ENCODE data around the gene TNF. TPM values are rescaled to one million over a fixed set of nuclear protein-coding genes. Genes with fewer than 3 reads are reported as not detected.

TNF gene
- total RNA-seq, 1 donor from 2014 or later: 0.47 TPM

DNA sequence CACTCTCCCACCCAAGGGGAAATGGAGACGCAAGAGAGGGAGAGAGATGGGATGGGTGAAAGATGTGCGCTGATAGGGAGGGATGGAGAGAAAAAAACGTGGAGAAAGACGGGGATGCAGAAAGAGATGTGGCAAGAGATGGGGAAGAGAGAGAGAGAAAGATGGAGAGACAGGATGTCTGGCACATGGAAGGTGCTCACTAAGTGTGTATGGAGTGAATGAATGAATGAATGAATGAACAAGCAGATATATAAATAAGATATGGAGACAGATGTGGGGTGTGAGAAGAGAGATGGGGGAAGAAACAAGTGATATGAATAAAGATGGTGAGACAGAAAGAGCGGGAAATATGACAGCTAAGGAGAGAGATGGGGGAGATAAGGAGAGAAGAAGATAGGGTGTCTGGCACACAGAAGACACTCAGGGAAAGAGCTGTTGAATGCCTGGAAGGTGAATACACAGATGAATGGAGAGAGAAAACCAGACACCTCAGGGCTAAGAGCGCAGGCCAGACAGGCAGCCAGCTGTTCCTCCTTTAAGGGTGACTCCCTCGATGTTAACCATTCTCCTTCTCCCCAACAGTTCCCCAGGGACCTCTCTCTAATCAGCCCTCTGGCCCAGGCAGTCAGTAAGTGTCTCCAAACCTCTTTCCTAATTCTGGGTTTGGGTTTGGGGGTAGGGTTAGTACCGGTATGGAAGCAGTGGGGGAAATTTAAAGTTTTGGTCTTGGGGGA is 754 bp downstream of the TNF start:
- Histone ChIP-seq H3K27me3 (ENCODE audit: low read depth) (no peaks in the 10 kb centered on the region), H3K27ac (replicated peaks) (peak overlapping the region; percentile 62), H3K36me3 (no peaks in the 10 kb centered on the region), H3K4me3 (peak overlapping the region; percentile 60), H3K4me1 (peaks cover 19% of the 10 kb centered on the region), H3K9me3 (replicated peaks) (no peaks in the 10 kb centered on the region)
- DNase-seq: no peak
- no peak for TF ChIP-seq CTCF (IDR thresholded peaks at IDR 0.05; ENCODE audit: borderline replicate concordance)
- intact Hi-C loops (cut with micrococcal nuclease): no loop called here

DNA sequence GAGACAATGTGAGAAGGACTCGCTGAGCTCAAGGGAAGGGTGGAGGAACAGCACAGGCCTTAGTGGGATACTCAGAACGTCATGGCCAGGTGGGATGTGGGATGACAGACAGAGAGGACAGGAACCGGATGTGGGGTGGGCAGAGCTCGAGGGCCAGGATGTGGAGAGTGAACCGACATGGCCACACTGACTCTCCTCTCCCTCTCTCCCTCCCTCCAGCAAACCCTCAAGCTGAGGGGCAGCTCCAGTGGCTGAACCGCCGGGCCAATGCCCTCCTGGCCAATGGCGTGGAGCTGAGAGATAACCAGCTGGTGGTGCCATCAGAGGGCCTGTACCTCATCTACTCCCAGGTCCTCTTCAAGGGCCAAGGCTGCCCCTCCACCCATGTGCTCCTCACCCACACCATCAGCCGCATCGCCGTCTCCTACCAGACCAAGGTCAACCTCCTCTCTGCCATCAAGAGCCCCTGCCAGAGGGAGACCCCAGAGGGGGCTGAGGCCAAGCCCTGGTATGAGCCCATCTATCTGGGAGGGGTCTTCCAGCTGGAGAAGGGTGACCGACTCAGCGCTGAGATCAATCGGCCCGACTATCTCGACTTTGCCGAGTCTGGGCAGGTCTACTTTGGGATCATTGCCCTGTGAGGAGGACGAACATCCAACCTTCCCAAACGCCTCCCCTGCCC is 1.7 kb downstream of the TNF start:
- Histone ChIP-seq H3K36me3 (no peaks in the 10 kb centered on the region), H3K4me1 (peaks cover 28% of the 10 kb centered on the region), H3K27ac (replicated peaks) (no peak overlapping the region), H3K9me3 (replicated peaks) (no peaks in the 10 kb centered on the region), H3K4me3 (no peak overlapping the region), H3K27me3 (ENCODE audit: low read depth) (no peaks in the 10 kb centered on the region)
- DNase-seq: no peak
- intact Hi-C loops (cut with micrococcal nuclease): no loop called here
- no peak for TF ChIP-seq CTCF (IDR thresholded peaks at IDR 0.05; ENCODE audit: borderline replicate concordance)

DNA sequence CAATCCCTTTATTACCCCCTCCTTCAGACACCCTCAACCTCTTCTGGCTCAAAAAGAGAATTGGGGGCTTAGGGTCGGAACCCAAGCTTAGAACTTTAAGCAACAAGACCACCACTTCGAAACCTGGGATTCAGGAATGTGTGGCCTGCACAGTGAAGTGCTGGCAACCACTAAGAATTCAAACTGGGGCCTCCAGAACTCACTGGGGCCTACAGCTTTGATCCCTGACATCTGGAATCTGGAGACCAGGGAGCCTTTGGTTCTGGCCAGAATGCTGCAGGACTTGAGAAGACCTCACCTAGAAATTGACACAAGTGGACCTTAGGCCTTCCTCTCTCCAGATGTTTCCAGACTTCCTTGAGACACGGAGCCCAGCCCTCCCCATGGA is 2.2 kb downstream of the TNF start:
- Histone ChIP-seq H3K27ac (replicated peaks) (no peak overlapping the region), H3K9me3 (replicated peaks) (no peaks in the 10 kb centered on the region), H3K4me3 (no peak overlapping the region), H3K36me3 (no peaks in the 10 kb centered on the region), H3K27me3 (ENCODE audit: low read depth) (no peaks in the 10 kb centered on the region), H3K4me1 (peaks cover 33% of the 10 kb centered on the region)
- intact Hi-C loops (cut with micrococcal nuclease): no loop called here
- TF ChIP-seq CTCF (IDR thresholded peaks at IDR 0.05; ENCODE audit: borderline replicate concordance): no peak
- no peak for DNase-seq

DNA sequence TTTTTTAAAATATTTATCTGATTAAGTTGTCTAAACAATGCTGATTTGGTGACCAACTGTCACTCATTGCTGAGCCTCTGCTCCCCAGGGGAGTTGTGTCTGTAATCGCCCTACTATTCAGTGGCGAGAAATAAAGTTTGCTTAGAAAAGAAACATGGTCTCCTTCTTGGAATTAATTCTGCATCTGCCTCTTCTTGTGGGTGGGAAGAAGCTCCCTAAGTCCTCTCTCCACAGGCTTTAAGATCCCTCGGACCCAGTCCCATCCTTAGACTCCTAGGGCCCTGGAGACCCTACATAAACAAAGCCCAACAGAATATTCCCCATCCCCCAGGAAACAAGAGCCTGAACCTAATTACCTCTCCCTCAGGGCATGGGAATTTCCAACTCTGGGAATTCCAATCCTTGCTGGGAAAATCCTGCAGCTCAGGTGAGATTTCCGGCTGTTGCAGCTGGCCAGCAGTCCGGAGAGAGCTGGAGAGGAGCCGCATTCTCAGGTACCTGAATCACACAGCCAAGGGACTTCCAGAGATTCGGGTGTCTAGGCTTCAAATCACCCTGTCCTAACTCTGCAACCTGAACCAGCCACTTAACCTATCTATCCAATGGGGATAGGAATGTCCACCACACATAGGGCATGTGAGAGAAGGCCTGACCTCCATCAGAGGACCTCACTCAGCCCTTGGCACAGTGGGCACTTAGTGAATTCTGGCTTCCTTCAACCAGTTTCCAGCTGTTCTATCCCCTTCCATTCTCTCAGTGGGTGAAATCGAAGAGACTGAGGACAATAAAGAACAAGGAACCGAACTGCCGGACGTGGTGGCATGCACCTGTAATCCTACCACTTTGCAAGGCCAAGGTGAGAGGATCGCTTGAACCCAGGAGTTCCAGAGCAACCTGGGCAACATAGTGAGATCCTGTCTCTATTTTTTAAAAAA is 3.1 kb downstream of the TNF start:
- H3K4me1 ChIP-seq: peaks cover 38% of the 10 kb centered on the region
- no peak overlapping the region for H3K27ac ChIP-seq (replicated peaks)
- H3K27me3 ChIP-seq (ENCODE audit: low read depth): no peaks in the 10 kb centered on the region
- no peak for TF ChIP-seq CTCF (IDR thresholded peaks at IDR 0.05; ENCODE audit: borderline replicate concordance)
- DNase-seq: no peak
- H3K4me3 ChIP-seq: no peak overlapping the region
- intact Hi-C loops (cut with micrococcal nuclease): no loop called here
- H3K36me3 ChIP-seq: no peaks in the 10 kb centered on the region
- H3K9me3 ChIP-seq (replicated peaks): no peaks in the 10 kb centered on the region

DNA sequence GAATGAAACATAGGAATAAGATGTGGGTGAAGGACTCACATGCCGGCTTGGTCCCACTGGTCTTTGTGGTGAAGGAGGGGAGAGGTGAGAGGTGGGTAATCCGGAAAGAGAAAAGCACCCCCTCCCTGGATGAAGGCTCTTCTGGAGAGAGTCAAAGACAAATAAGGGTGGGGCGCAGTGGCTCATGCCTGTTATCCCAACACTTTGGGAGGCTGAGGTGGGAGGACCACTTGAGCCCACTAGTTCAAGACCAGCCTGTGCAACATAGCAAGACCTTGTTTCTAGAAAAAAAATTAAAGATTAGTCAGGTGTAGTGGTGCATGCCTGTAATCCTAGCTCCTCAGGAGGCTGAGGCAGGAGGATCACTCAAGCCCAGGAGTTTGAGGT is 3.7 kb downstream of the TNF start:
- H3K36me3 ChIP-seq: no peaks in the 10 kb centered on the region
- H3K27ac ChIP-seq (replicated peaks): no peak overlapping the region
- no peak for DNase-seq
- H3K9me3 ChIP-seq (replicated peaks): no peaks in the 10 kb centered on the region
- H3K4me3 ChIP-seq: no peak overlapping the region
- H3K4me1 ChIP-seq: peaks cover 38% of the 10 kb centered on the region
- intact Hi-C loops (cut with micrococcal nuclease): no loop called here
- no peak for TF ChIP-seq CTCF (IDR thresholded peaks at IDR 0.05; ENCODE audit: borderline replicate concordance)
- no peaks in the 10 kb centered on the region for H3K27me3 ChIP-seq (ENCODE audit: low read depth)

Data from left ventricle myocardium inferior (tissue), 1 donor.